ENCODE data around the gene IGSF21. TPM values are rescaled to one million over a fixed set of nuclear protein-coding genes. Genes with fewer than 3 reads are reported as not detected.

IGSF21 gene
- total RNA-seq, 1 donor from 2014 or later = 4.4 TPM

- DNase-seq (ENCODE audit: low spot score) = no peak
- H3K27ac Mint-ChIP-seq (ENCODE audit: unreplicated experiment) = no peak overlapping the region
- H3K9me3 Mint-ChIP-seq (ENCODE audit: unreplicated experiment) = peaks cover 4% of the 10 kb centered on the region
- H3K4me1 Mint-ChIP-seq (ENCODE audit: unreplicated experiment) = peaks cover 3% of the 10 kb centered on the region
- H3K27me3 Mint-ChIP-seq (ENCODE audit: unreplicated experiment) = peaks cover 3% of the 10 kb centered on the region
- H3K4me3 Mint-ChIP-seq (ENCODE audit: unreplicated experiment) = no peak overlapping the region
- no peak for TF ChIP-seq CTCF (IDR thresholded peaks at IDR 0.05; ENCODE audit: unreplicated experiment)
- H3K36me3 Mint-ChIP-seq (ENCODE audit: low read depth, unreplicated experiment) = peaks cover 7% of the 10 kb centered on the region
Measured at GRCh38 chr1:18417316-18418269, 310.0 kb downstream of the IGSF21 start.

GRCh38 chr1:18419113-18419844, 311.7 kb downstream of the IGSF21 start:
- no peak overlapping the region for H3K4me3 Mint-ChIP-seq (ENCODE audit: unreplicated experiment)

GRCh38 chr1:18419845-18420184, 312.2 kb downstream of the IGSF21 start:
- H3K27ac Mint-ChIP-seq (ENCODE audit: unreplicated experiment) = no peak overlapping the region
- DNase-seq (ENCODE audit: low spot score) = no peak

More at GRCh38 chr1:18419113-18419844, 311.7 kb downstream of the IGSF21 start:
- Mint-ChIP-seq H3K4me1 (ENCODE audit: unreplicated experiment) (peaks cover 5% of the 10 kb centered on the region), H3K27ac (ENCODE audit: unreplicated experiment) (no peak overlapping the region), H3K9me3 (ENCODE audit: unreplicated experiment) (no peaks in the 10 kb centered on the region), H3K27me3 (ENCODE audit: unreplicated experiment) (no peaks in the 10 kb centered on the region), H3K36me3 (ENCODE audit: low read depth, unreplicated experiment) (peaks cover 2% of the 10 kb centered on the region)
- TF ChIP-seq CTCF (IDR thresholded peaks at IDR 0.05; ENCODE audit: unreplicated experiment) = no peak
- no peak for DNase-seq (ENCODE audit: low spot score)

GRCh38 chr1:18422076-18422777, 314.6 kb downstream of the IGSF21 start:
- no peaks in the 10 kb centered on the region for H3K36me3 Mint-ChIP-seq (ENCODE audit: low read depth, unreplicated experiment)
- TF ChIP-seq CTCF (IDR thresholded peaks at IDR 0.05; ENCODE audit: unreplicated experiment) = no peak
- H3K9me3 Mint-ChIP-seq (ENCODE audit: unreplicated experiment) = no peaks in the 10 kb centered on the region
- no peaks in the 10 kb centered on the region for H3K27me3 Mint-ChIP-seq (ENCODE audit: unreplicated experiment)
- DNase-seq (ENCODE audit: low spot score) = no peak
- no peak overlapping the region for H3K27ac Mint-ChIP-seq (ENCODE audit: unreplicated experiment)
- no peak overlapping the region for H3K4me3 Mint-ChIP-seq (ENCODE audit: unreplicated experiment)
- peaks cover 5% of the 10 kb centered on the region for H3K4me1 Mint-ChIP-seq (ENCODE audit: unreplicated experiment)

More at GRCh38 chr1:18419845-18420184, 312.2 kb downstream of the IGSF21 start:
- no peaks in the 10 kb centered on the region for H3K27me3 Mint-ChIP-seq (ENCODE audit: unreplicated experiment)
- no peaks in the 10 kb centered on the region for H3K36me3 Mint-ChIP-seq (ENCODE audit: low read depth, unreplicated experiment)
- no peak for TF ChIP-seq CTCF (IDR thresholded peaks at IDR 0.05; ENCODE audit: unreplicated experiment)
- no peak overlapping the region for H3K4me3 Mint-ChIP-seq (ENCODE audit: unreplicated experiment)
- peaks cover 5% of the 10 kb centered on the region for H3K4me1 Mint-ChIP-seq (ENCODE audit: unreplicated experiment)
- H3K9me3 Mint-ChIP-seq (ENCODE audit: unreplicated experiment) = no peaks in the 10 kb centered on the region
